HL-60/S4 treated with phorbol 12-myristate 13-acetate at 8.2 ng/mL for 4 days and 3 days (cell line): ENCODE results near the gene PHACTR3.

Experiments
- in situ Hi-C: fragments of 300-500 bp; cut with MboI; formaldehyde crosslinking; loops from 2 replicates; pipeline ENCODE4 v1.15.0; 2022; ENCODE audit warnings: low sequenced_read_pairs

The PHACTR3 gene

DNA sequence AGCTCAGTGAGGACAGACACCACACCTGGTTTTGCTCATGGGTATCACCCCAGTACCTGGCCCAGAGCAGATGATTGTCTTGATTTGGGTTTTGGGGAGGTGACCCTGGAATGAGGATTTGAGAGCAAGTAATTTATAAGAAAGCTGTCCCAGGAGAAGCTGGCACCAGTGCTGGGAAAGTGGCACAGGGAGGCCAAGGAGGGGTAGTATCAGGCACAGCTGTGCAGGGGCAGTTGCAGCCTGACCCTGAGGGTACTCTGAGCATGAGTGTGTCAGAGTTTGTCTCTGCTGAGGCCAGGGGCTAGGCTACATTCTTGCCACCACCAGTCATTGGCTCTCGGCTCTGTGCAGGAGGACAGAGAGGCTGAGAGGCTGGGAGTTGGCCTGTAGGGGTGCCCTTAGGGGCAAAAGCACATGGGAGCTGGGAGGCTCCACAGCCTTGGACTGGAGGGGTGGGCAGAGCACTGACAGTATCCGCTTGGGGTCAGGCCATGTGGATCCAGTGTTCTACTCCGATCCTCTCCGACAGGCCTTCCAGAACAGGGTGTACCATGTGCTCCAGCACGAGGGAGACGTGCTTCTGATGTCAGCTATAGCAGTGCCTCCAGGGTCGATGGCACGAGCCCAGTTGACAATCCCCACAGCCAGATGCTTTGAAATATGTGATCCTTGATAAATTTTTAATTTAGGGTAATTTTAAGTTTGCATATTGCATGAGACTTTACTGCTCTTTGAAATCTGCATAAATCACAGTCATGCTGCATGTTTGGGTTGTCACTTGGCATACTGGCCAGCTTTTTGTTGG is 121.3 kb downstream of the PHACTR3 start:
- in situ Hi-C loops, result no loop called here

DNA sequence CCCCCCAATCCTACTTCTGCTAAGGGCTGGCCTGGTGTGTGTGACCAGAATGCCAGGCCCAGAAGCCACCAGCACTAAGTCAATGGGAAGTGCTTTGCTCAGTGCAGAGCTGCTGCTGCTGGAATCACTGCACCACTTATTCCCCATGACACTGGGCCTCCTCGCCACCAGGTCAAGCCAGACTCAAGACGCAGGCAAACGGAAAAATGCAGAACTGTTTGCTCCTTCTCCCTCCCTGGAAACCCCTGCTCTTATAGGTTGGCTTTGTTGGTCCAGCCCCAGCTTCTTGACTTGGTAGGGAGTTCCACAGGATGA is 121.9 kb downstream of the PHACTR3 start:
- in situ Hi-C loops, result no loop called here

GRCh38 chr20:59728722-59729430 is 124.5 kb downstream of the PHACTR3 start:
- in situ Hi-C loops, result no loop called here

DNA sequence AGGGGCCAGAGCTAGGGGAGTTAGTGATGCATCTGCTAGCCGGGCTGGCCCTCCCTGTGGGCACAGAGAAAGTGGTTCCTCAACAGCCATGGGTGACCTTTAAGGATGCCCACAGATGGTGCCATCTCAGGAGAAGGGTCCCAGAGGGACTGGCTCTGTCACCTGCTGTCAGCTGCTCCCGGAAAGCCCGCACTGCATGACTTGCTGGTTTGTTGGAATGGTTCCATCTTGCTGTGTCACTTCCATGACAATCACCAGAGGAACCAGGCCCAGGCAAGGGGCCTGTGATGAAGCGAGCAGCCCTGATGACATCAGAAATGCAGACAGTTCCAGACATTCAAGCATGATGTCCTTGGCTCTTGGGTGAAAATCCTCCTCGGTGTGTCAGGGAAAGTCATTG is 125.2 kb downstream of the PHACTR3 start:
- in situ Hi-C loops, result no loop called here

DNA sequence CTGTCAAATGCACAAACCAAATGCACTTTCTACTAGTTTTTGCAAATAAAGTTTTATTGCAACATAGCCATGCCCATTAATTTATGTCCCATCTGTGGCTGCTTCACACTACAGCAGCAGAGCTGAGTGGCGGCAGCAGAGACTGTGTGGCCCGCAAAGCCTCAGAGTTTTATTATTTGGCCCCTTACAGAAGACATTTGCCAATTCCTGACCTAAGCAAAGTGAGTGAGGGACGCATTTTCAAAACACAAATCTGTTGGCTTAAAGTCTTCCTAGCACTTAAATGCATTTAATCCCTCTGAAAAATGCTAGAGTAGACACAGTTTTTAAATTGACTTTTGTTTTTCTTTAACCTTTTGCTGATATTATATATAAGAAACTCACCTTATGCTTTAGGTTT is 126.4 kb downstream of the PHACTR3 start:
- in situ Hi-C loops, result no loop called here

GRCh38 chr20:59731376-59731775 is 127.0 kb downstream of the PHACTR3 start:
- in situ Hi-C loops, result no loop called here

DNA sequence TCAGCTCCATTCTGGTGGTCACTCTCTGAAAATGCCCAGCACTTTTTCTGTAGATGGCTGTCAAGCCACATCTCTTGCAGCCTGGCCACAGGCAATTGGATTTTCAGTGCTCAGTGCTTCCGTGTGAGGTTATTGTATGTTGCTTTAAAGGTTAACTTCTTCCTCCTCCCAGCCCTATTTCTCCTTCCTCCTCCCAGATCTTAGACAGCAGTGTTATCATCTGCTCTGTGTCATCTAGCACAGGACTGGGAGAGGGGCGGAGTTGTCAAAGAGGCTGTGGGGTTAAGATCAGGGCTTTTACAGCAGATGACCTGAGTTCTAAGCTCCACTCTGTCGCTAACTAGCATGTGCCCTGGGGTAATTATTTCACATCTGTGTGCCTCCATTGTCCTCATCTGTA is 129.0 kb downstream of the PHACTR3 start:
- in situ Hi-C loops, result no loop called here

- in situ Hi-C loops, result no loop called here
These were observed 131.1 kb downstream of the PHACTR3 start for GRCh38 chr20:59735486-59735885.

- in situ Hi-C loops, result no loop called here
These were observed 131.6 kb downstream of the PHACTR3 start for GRCh38 chr20:59735917-59736316.

GRCh38 chr20:59736366-59736765 is 132.0 kb downstream of the PHACTR3 start:
- in situ Hi-C loops, result no loop called here

DNA sequence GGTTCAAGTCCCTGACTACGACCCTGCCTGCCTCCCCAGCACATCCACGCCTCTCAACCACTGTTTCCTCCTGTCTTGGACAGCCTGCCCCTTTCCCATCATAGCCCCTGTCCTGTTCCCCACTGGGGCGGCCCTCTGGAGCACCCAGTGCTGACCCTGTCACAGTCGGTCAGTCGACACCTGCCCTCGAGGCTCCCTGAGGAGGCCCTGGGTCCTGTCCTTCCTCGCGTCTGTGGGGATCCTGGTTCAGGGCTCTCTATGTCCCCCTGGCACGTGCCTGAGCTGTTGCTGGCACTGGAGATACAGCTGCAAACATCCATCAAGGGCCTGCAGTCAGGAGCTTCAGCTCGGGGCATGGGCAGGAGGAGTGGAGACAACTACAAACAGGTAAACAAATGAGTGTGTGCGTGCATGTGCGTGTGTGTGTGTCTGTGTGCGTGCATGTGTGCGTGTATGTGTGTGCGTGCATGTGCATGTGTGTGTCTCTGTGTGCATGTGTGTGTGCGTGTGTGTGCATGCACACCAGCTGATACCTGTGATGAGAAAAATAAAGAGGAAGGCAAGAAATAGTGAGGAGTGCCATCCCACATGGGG is 132.8 kb downstream of the PHACTR3 start:
- in situ Hi-C loops, result no loop called here

DNA sequence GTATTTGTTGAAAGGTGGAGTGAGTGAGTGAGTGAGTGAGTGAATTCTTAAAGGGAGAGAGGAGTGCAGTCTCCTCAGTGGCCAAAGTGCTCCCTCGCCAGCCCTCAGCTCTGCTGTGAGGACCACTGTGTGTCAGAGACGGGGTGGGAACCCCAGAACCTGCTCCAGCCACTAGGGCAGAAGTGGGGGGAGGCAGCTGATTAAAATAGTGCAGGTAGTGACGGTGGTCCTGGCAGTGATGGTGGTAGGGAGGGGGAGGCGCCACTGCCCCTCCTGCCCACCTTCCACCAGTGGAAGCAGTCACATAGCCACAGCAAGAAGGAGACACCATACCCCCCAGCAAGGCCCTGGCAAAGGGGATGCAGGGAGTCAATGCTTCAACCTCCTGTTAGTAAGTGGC is 133.5 kb downstream of the PHACTR3 start:
- in situ Hi-C loops, result no loop called here

DNA sequence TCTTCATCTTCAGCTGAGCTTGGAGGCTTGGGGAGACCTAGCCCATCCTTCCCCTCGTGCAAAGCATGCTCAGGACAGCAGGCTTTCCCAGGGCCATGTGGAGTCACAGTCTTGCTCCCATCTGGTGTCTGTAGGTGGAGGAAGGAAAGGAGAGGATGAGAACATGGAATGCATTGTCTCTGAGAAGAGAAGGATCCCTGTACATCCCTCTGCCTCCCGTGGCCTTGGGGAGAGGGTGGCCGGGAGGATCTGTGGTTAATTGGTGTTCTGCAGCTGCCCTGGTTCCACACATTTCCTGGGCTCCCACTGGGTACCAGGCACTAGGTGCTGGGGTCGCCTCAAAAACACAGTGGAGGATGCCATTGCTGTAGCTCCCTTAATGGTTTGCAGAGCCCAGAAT is 134.5 kb downstream of the PHACTR3 start:
- in situ Hi-C loops, result no loop called here

DNA sequence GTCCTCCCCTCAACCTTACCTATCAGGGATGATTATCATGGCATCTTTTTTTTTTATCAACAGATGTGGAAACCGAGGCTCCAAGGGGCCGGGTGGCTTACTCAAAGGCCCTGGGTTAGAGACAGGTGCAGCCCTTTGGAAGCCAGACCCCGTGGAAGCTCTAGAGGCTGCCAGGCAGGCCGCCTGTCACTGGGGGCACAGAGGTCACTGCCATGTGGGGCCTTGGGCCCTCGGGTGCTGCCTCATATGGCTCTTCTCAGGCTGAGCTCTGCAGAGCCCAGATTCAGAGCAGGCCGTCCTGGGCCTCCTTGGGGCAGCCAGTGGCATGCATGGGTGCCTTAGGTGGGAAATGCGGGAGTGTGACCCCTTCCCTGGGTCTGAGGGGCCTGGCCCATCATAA is 136.3 kb downstream of the PHACTR3 start:
- in situ Hi-C loops, result loop anchor here (10.0 kb wide), 1 partner anchor 146 kb away; no protein-coding TSS in a partner anchor

- in situ Hi-C loops, result loop anchor here (10.0 kb wide), 1 partner anchor 146 kb away; no protein-coding TSS in a partner anchor
These were observed 136.7 kb downstream of the PHACTR3 start for GRCh38 chr20:59741073-59741472.

DNA sequence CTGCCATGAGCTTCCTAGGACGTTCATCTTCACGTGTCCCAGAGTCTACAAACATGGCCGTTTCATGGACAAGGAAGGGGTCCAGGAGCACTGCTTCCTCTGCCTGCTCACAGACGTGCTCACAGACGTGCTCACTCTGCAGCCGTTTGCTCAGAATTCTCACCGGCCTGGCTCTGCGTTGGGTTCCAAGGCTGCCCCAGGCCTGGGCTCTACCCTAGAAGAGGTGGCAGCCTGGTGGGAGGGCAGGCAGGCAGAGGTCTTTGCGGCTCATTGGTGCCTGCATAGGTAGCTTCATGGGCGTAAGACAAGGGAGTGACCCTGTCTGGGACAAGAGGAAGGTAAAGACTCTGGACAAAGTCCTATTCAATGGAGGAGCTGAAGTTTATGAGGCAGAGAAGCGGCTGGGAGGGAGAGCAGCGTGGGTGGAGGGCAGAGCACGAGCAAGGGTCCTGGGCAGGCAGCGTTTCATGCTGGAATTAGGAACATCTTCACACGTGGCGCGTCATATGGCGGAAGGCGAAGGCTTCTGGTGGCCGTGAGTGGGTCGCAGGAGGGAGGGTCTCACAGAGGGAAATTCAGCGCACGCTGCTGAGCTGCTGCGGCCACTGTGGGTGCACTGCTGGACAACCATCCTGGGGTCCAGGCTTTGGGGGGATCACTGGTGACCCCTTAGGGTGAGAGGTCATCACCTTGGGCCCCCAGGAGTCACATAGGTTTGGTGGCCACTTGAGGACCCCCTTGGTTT is 138.2 kb downstream of the PHACTR3 start:
- in situ Hi-C loops, result loop anchor here (10.0 kb wide), 1 partner anchor 148 kb away; no protein-coding TSS in a partner anchor

- in situ Hi-C loops, result loop anchor here (10.0 kb wide), 1 partner anchor 149 kb away; no protein-coding TSS in a partner anchor
These were observed 139.0 kb downstream of the PHACTR3 start for GRCh38 chr20:59743308-59743707.

- in situ Hi-C loops, result loop anchor here (10.0 kb wide), 1 partner anchor 149 kb away; no protein-coding TSS in a partner anchor
These were observed 139.6 kb downstream of the PHACTR3 start for GRCh38 chr20:59743767-59744485.

DNA sequence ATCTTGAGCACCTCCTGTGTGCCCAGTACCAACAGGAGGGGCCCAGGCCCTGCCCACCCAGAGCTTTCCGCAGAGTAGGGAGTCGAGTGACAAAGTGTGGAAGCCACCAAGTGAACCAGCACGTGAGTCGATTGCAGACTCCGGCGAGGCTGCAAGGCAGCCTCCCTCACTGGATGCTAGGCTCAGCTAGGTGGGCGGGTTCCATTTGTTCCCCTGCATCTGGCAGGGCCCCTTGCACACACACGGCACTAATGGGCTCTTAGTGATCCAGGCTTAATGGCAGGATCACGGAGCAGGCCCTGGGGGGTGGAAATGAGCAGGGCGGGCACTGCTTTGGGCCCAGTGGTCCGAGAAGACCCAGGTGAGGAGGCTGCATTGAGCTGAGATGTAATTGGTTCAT is 140.4 kb downstream of the PHACTR3 start:
- in situ Hi-C loops, result loop anchor here (10.0 kb wide), 1 partner anchor 150 kb away; no protein-coding TSS in a partner anchor

DNA sequence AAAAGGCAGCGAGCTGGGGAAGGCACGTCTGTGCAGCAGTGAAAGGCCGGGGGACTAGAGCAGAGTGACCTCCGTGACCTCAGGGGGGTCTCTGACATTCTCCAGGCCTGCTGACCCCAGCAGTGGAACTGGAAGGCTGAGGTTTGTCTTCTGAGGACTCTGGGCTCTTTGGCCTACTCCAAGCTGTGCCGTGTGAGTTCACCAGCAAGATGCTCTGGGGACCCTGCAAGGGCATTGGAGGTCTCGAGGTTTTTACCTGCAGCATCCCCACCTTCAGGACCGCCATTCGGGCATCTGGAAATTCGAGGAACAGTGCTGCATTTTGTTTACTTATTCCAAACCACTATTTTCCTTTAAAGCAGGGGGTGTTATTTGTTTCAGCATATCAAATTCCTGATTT is 140.9 kb downstream of the PHACTR3 start:
- in situ Hi-C loops, result loop anchor here (10.0 kb wide), 1 partner anchor 150 kb away; no protein-coding TSS in a partner anchor
